IPS-NIHi7 (cell line): ENCODE results near the gene EXOC3L2.
"Not testable (repeated sequence)": the region's sequence is repeated elsewhere in the genome, so short reads cannot be mapped to it uniquely, and the experiment has no call there.

Experiments
- DNase-seq: peaks from one replicate; pipeline ENCODE4 v3.0.0; 2012; ENCODE audit warnings: mixed read lengths; ENCODE audit errors: extremely low spot score

Gene EXOC3L2

DNA sequence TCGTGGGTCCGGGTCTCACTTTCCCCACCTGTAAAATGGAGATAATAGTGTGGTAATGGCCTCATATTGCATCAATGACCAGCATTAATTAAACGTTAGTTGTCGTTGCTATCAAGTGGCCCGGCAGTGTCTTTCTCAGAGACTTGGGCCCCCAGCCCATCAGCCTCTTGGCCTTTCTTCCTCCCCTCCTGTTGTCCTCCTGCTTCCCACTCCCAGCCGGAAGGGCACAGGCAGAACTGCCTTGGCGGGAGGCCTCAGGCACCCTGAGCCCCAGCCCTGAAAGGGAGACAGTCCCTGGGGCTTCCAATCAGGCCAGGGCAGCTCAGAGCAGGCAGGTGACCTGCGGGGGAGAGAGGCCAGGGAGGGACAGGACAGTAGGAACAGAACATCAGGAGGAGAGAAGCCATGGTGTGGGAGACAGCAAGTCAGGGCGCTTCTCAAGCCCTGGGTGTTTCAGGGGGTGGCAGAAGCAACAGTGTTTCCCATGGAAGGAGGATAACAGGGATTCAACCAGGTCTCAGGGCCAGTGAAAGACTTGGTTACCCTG, 10.5 kb upstream of the EXOC3L2 start:
- DNase-seq = no peak

DNA sequence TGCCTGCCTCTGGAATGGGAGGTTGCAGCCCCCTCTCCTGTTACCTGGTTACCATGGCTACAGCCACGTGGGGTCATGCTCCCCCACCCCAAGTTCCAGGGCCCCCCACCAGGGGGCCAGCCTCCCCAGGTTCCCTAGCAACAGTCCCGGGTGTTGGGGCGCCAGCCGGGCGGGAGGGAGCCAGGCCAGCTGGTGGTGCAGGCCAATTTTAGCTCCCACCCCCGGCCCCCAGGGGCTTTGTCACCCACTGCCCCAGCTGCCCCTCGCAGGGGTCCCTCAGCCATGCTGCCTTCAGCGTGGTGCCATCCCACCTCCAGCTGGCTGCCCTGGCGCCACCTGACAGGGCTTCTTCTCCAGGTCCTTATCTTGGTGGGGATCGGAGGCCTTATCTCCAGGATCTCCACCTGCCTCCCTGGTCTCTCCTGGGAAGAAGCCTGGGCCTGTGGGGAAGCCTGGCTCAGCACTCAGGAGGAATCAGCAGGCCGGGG, 8.9 kb upstream of the EXOC3L2 start:
- no peak for DNase-seq

GRCh38 chr19:45253396-45254027, 8.3 kb upstream of the EXOC3L2 start:
- DNase-seq = no peak

DNA sequence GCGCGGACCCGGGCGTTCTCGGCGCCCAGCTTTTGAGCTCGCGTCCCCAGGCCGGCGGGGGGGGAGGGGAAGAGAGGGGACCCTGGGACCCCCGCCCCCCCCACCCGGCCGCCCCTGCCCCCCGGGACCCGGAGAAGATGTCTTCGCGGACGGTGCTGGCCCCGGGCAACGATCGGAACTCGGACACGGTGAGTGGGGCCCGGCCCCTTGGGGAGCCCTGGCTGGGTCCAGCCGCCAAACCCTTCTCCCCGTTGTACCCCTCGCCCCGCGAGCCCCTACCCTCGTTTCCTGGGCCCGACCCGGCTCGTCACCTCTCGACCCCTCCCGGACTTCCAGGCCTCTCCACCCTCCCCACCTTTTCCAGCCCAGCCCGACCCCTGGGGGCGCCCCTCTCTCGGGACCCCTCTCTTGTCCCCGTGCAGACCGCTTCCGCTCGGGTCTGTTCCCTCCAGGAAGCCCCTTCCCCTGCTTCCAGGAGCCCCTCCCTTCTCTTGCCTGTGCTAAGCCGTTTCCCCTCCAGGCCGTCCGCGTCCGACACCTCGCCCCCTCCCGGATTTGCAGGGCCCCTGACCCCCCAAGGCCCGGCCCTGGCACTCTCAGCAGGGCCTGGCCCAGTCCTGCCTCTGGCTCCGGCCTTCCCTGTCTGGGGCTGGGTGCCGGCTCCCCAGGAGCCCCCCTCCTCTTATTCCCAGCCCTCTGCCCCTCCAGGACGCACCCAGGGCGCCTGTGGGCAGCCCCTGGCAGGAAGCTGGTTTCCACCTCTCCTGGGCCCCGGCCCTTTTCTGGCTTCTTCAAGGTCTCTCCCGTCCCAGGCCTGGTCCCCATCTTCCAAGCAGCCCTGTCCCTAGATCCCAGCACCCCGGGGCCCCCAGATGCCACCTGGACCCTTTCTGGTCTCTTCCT, 6.5 kb upstream of the EXOC3L2 start:
- DNase-seq = peak; percentile 71

DNA sequence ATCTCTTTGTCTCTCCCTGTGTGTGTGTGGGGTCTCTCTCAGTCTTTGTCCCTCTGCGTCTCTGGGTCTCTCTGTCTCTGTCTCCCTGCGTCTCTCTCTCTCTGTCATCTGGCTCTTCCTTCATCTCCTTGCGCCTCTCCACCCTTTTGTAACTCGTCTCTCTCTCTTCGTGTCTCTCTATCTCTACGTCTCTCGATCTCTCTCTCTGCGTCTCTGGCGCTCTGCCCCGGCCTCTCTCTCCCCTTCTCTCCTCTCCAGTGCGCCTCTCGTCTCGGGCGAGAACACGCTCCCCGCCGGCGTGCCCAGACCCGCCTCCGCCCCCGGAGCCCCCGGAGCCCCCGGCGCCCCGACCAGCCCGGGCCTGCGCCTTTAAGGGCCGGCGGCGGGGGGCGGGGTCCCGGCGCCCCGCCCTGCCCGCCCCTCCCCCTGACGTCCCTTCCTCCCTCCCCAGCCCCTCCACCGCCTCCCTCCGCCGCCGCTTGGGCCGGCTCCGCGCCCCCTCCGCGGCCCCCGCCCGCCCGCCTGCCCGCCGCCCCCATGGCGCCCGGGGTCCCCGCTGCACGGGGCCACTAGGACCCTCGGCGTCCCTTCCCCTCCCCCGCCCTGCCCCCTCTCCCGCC, 5.7 kb upstream of the EXOC3L2 start, which contains the start of gene MARK4:
TSS of gene MARK4 (plus strand) at position 440 of the 620 bp plus-strand sequence. CDS start 318 bp downstream, outside the sequence.
- DNase-seq = peak; percentile 94

- no peak for DNase-seq
Observed at GRCh38 chr19:45250216-45250831, 5.1 kb upstream of the EXOC3L2 start.

- no peak for DNase-seq
Observed at GRCh38 chr19:45249261-45250033, 4.2 kb upstream of the EXOC3L2 start.

GRCh38 chr19:45247136-45247535, 1.9 kb upstream of the EXOC3L2 start:
- no peak for DNase-seq

DNA sequence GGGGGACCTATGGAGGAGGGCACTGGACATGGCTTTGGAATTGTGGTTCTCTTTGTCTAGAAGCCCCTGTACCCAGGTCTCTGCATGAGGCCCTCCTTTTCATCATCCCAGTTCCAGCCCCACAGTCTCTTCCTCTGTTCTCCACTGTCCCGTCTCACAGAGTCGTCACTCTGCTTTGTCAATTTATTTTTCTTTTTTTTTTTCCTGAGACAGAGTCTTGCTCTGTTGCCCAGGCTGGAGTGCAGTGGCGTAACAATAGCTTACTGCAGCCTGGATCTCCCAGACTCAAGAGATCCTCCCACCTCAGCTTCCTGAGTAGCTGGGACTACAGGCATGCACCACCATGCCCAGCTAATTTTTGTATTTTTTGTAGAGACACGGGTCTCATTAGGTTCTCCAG, 619 bp upstream of the EXOC3L2 start:
- DNase-seq = no peak

DNA sequence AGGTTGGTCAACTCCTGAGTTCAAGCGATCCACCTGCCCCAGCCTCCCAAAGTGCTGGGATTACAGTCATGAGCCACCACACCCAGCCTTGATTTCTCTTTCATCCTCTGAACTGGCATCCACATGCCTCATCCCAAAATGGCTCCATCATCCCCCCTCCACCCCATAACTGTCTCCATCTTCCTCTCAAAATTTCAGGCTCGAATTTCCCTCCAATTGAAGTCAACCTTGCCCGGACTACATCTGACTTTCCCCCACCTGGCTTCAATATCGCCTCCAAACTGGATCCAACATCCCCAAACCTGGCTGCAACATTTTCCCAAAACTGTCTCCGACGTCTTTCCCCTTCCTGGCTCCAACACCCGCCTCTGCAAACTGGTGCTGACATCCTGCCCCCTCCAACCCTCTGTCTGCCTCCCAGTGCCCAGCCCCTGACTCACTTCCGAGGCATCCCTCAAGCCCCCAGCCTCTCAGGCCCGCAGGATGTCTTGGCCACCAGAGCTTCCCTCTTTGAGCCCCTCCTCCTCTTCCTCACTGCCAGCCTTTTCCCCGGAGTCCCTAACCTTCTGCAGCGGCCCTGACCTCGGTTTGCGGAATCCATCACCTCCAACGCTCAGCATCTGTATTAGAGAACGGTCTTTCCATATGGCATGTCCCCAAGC, 943 bp downstream of the EXOC3L2 start:
- no peak for DNase-seq

DNA sequence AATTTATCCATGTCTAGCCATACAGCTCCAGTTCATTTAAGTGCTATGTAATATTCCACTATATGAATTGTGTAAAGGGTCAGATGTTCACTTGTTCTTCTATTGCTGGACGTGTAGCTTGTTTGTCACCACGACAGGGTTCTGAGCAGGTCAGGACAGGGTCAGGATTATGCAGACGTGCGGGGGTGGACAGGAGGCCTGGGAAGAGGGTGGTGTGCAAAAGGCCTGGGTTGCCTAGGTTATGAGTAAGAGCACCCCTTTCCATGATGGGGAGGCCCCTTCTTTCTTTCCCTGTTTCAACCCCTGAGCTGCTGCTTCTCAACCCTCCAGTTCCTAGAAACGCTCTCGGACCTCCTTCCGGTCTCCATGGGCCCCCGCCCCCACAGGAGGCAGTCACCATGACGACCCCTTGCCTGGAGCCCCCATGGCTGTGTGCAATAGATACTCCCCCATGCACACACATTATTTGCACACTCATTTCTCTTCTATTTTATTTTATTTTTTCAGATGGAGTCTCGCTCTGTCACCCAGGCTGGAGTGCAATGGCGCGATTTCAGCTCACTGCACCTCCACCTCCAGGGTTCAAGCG, 2.0 kb downstream of the EXOC3L2 start:
- no peak for DNase-seq

GRCh38 chr19:45238556-45238955, 6.7 kb downstream of the EXOC3L2 start:
- no peak for DNase-seq

GRCh38 chr19:45235485-45235884, 9.7 kb downstream of the EXOC3L2 start:
- no peak for DNase-seq

GRCh38 chr19:45234089-45234869, 10.9 kb downstream of the EXOC3L2 start:
- DNase-seq = peak; percentile 58

- no peak for DNase-seq
Observed at GRCh38 chr19:45231891-45232290, 13.3 kb downstream of the EXOC3L2 start.

- DNase-seq = not testable (repeated sequence)
Observed at GRCh38 chr19:45229056-45229455, 16.2 kb downstream of the EXOC3L2 start.

DNA sequence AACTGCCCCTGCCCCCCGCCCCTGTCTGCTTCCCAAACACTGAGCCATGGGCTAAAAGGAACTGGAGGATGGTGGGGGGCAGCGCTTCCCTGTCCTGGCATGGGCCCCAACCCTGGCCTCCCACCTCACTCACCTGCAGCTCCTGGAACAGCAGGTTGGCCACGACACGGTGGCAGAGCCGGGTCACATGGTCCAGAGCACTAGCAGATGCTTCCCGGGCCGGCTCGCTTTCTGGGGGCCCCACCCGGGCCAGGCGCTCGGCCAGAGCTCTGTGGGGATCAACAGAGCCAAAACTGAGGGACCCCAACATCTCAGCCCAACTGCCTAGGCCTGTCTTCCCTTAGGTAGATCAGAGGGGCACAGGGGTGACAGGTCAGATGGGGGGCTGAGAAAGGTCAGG, 20.6 kb downstream of the EXOC3L2 start:
- no peak for DNase-seq

DNA sequence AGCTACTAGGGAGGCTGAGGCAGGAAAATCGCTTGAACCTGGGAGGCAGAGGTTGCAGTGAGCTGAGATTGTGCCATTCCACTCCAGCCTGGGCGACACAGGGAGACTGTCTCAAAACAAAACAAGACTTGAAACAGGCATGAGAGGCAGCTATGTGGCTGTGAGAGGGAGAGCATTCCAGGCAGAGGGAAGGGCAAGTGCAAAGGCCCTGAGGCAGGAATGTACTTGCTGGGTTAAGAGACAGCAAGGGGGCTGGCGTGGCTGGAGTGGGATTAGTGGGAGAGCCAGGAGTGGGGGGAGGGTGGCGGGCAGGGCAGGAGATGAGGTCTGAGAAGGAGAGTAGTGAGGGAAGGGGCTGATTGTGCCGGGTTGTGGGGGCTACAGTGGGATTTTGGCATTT, 21.3 kb downstream of the EXOC3L2 start:
- DNase-seq = no peak

GRCh38 chr19:45222724-45223123, 22.5 kb downstream of the EXOC3L2 start:
- no peak for DNase-seq
